CD4-positive, alpha-beta T cell treated with Interleukin-2 at 100 ng/mL for 4 hours (primary cell): ENCODE results near the gene C1orf141.
"Not testable (repeated sequence)": the region's sequence is repeated elsewhere in the genome, so short reads cannot be mapped to it uniquely, and the experiment has no call there.

Source experiments
- DNase-seq: peaks from one replicate; pipeline ENCODE4 v3.0.0-alpha.2; 2020; ENCODE audit warnings: low spot score

C1orf141 gene

GRCh38 chr1:67142931-67143330 lies 8.2 kb upstream of the C1orf141 start:
- DNase-seq, result peak; percentile 24

GRCh38 chr1:67141832-67142231 lies 7.1 kb upstream of the C1orf141 start:
- DNase-seq, result not testable (repeated sequence)

- DNase-seq, result no peak
Measured at GRCh38 chr1:67140460-67140859, 5.7 kb upstream of the C1orf141 start.

- DNase-seq, result no peak
Measured at GRCh38 chr1:67138813-67139499, 4.2 kb upstream of the C1orf141 start.

GRCh38 chr1:67137307-67137753 lies 2.6 kb upstream of the C1orf141 start:
- DNase-seq, result no peak

- no peak for DNase-seq
Measured at GRCh38 chr1:67135354-67135753, 584 bp upstream of the C1orf141 start.

GRCh38 chr1:67133177-67133576 lies 1.6 kb downstream of the C1orf141 start:
- no peak for DNase-seq

- DNase-seq, result no peak
Measured at GRCh38 chr1:67130673-67131072, 4.1 kb downstream of the C1orf141 start.

GRCh38 chr1:67126974-67127373 lies 7.8 kb downstream of the C1orf141 start:
- no peak for DNase-seq

- no peak for DNase-seq
Measured at GRCh38 chr1:67126111-67126746, 8.5 kb downstream of the C1orf141 start.

- no peak for DNase-seq
Measured at GRCh38 chr1:67124455-67124854, 10.3 kb downstream of the C1orf141 start.

GRCh38 chr1:67120855-67121619 lies 13.7 kb downstream of the C1orf141 start:
- DNase-seq, result no peak

- no peak for DNase-seq
Measured at GRCh38 chr1:67118646-67119045, 16.1 kb downstream of the C1orf141 start.

- no peak for DNase-seq
Measured at GRCh38 chr1:67118191-67118590, 16.6 kb downstream of the C1orf141 start.

- DNase-seq, result no peak
Measured at GRCh38 chr1:67114162-67114561, 20.6 kb downstream of the C1orf141 start.

GRCh38 chr1:67110352-67110751 lies 24.4 kb downstream of the C1orf141 start:
- no peak for DNase-seq

- no peak for DNase-seq
Measured at GRCh38 chr1:67105508-67105907, 29.3 kb downstream of the C1orf141 start.

GRCh38 chr1:67103548-67103947 lies 31.2 kb downstream of the C1orf141 start:
- no peak for DNase-seq

- no peak for DNase-seq
Measured at GRCh38 chr1:67100833-67101232, 33.9 kb downstream of the C1orf141 start.

GRCh38 chr1:67097305-67097704 lies 37.5 kb downstream of the C1orf141 start:
- no peak for DNase-seq

GRCh38 chr1:67094191-67094590 lies 40.6 kb downstream of the C1orf141 start:
- DNase-seq, result no peak

GRCh38 chr1:67089685-67090208 lies 45.0 kb downstream of the C1orf141 start:
- DNase-seq, result no peak

- DNase-seq, result no peak
Measured at GRCh38 chr1:67088440-67088839, 46.3 kb downstream of the C1orf141 start.
